ENCODE data around the gene SLIT3. TPM values are rescaled to one million over a fixed set of nuclear protein-coding genes. Genes with fewer than 3 reads are reported as not detected.

The SLIT3 gene
- total RNA-seq, 4 donors from 2014 or later = 6.8 to 23.1 (median 13.3) TPM

GRCh38 chr5:169158764-169159163 lies 142.2 kb downstream of the SLIT3 start:
- DNase-seq = no peak
- no peak for TF ChIP-seq POLR2A (IDR thresholded peaks at IDR 0.05)
- TF ChIP-seq, protein P1, sequence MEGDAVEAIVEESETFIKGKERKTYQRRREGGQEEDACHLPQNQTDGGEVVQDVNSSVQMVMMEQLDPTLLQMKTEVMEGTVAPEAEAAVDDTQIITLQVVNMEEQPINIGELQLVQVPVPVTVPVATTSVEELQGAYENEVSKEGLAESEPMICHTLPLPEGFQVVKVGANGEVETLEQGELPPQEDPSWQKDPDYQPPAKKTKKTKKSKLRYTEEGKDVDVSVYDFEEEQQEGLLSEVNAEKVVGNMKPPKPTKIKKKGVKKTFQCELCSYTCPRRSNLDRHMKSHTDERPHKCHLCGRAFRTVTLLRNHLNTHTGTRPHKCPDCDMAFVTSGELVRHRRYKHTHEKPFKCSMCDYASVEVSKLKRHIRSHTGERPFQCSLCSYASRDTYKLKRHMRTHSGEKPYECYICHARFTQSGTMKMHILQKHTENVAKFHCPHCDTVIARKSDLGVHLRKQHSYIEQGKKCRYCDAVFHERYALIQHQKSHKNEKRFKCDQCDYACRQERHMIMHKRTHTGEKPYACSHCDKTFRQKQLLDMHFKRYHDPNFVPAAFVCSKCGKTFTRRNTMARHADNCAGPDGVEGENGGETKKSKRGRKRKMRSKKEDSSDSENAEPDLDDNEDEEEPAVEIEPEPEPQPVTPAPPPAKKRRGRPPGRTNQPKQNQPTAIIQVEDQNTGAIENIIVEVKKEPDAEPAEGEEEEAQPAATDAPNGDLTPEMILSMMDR (IDR thresholded peaks at IDR 0.05) = no peak

DNA sequence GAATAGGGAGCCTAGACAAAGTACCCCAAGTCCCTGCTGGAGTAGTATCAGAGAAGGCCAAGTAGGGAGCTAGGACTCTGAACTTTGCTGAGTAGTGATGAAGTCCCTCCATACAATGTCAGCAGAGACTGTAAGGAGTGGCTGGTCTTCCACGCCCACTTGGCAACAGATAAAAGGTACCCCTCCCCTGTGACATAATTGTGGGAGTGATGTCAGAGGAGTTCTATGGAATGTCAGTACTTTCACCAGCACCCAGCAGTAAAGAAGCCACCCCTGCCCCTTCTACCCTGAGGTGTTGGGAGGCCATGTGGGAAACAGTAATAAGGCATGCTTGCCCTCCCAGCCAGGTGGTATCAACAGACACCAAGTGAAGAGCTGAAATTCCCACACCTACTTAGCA lies 143.9 kb downstream of the SLIT3 start:
- Histone ChIP-seq H3K27ac (no peak overlapping the region), H3K4me1 (no peaks in the 10 kb centered on the region), H3K4me3 (no peak overlapping the region), H3K27me3 (no peaks in the 10 kb centered on the region), H3K36me3 (no peaks in the 10 kb centered on the region), H3K9me3 (peaks cover 0 to 4% (median 0%) of the 10 kb centered on the region in 4 donors)
- TF ChIP-seq, protein P1 (IDR thresholded peaks at IDR 0.05) = no peak
- TF ChIP-seq POLR2A (IDR thresholded peaks at IDR 0.05) = no peak
- DNase-seq = no peak

More at GRCh38 chr5:169158764-169159163, 142.2 kb downstream of the SLIT3 start:
- Histone ChIP-seq H3K27ac (no peak overlapping the region), H3K4me3 (no peak overlapping the region), H3K36me3 (no peaks in the 10 kb centered on the region), H3K9me3 (peaks cover 0 to 4% (median 0%) of the 10 kb centered on the region in 4 donors), H3K27me3 (no peaks in the 10 kb centered on the region), H3K4me1 (no peaks in the 10 kb centered on the region)

- no peaks in the 10 kb centered on the region for H3K27me3 ChIP-seq
- no peaks in the 10 kb centered on the region for H3K36me3 ChIP-seq
- no peak for TF ChIP-seq POLR2A (IDR thresholded peaks at IDR 0.05)
- TF ChIP-seq, protein P1 (IDR thresholded peaks at IDR 0.05) = no peak
- H3K27ac ChIP-seq = no peak overlapping the region
- H3K4me1 ChIP-seq = no peaks in the 10 kb centered on the region
- no peak overlapping the region for H3K4me3 ChIP-seq
- H3K9me3 ChIP-seq = peaks cover 0 to 4% (median 0%) of the 10 kb centered on the region in 4 donors
- DNase-seq = no peak
These were observed 146.3 kb downstream of the SLIT3 start for GRCh38 chr5:169154679-169155078.

- Histone ChIP-seq H3K27me3 (no peaks in the 10 kb centered on the region), H3K36me3 (no peaks in the 10 kb centered on the region), H3K4me1 (no peaks in the 10 kb centered on the region), H3K4me3 (no peak overlapping the region), H3K27ac (no peak overlapping the region), H3K9me3 (no peaks in the 10 kb centered on the region)
- no peak for DNase-seq
- TF ChIP-seq, protein P1 (IDR thresholded peaks at IDR 0.05) = no peak
- TF ChIP-seq POLR2A (IDR thresholded peaks at IDR 0.05) = no peak
These were observed 147.5 kb downstream of the SLIT3 start for GRCh38 chr5:169153405-169153804.

- Histone ChIP-seq H3K27me3 (no peaks in the 10 kb centered on the region), H3K36me3 (no peaks in the 10 kb centered on the region), H3K9me3 (no peaks in the 10 kb centered on the region), H3K27ac (no peak overlapping the region), H3K4me3 (no peak overlapping the region), H3K4me1 (no peaks in the 10 kb centered on the region)
- DNase-seq = no peak
- no peak for TF ChIP-seq POLR2A (IDR thresholded peaks at IDR 0.05)
- TF ChIP-seq, protein P1 (IDR thresholded peaks at IDR 0.05) = no peak
These were observed 148.0 kb downstream of the SLIT3 start for GRCh38 chr5:169152946-169153345.

GRCh38 chr5:169152453-169152852 lies 148.5 kb downstream of the SLIT3 start:
- Histone ChIP-seq H3K36me3 (no peaks in the 10 kb centered on the region), H3K4me1 (no peaks in the 10 kb centered on the region)
- TF ChIP-seq, protein P1 (IDR thresholded peaks at IDR 0.05) = no peak
- no peak for TF ChIP-seq POLR2A (IDR thresholded peaks at IDR 0.05)

More at GRCh38 chr5:169152453-169152852, 148.5 kb downstream of the SLIT3 start:
- Histone ChIP-seq H3K27me3 (no peaks in the 10 kb centered on the region), H3K27ac (no peak overlapping the region), H3K9me3 (no peaks in the 10 kb centered on the region), H3K4me3 (no peak overlapping the region)
- DNase-seq = no peak

All from Peyer's patch (tissue), 4 donors.